NCI-H2107 (cell line): Measurements from ENCODE around the gene SERGEF.
"Not testable (repeated sequence)": the region's sequence is repeated elsewhere in the genome, so short reads cannot be mapped to it uniquely, and the experiment has no call there.

ENCODE experiments used
- DNase-seq: peaks from one replicate; lab custom pipeline; 2025; lab: John Stamatoyannopoulos, UW

SERGEF gene

GRCh38 chr11:18000760-18001159, 12.1 kb downstream of the SERGEF start:
- no peak for DNase-seq

GRCh38 chr11:18000128-18000527, 12.7 kb downstream of the SERGEF start:
- not testable (repeated sequence) for DNase-seq

GRCh38 chr11:17992916-17993315, 19.9 kb downstream of the SERGEF start:
- DNase-seq = no peak

GRCh38 chr11:17991783-17992433, 20.9 kb downstream of the SERGEF start:
- no peak for DNase-seq

- no peak for DNase-seq
These were observed 23.5 kb downstream of the SERGEF start for GRCh38 chr11:17989306-17989705.

- DNase-seq = no peak
These were observed 24.4 kb downstream of the SERGEF start for GRCh38 chr11:17988465-17988864.

- DNase-seq = no peak
These were observed 25.0 kb downstream of the SERGEF start for GRCh38 chr11:17987826-17988225.

GRCh38 chr11:17986711-17987220, 26.1 kb downstream of the SERGEF start:
- no peak for DNase-seq

GRCh38 chr11:17986007-17986710, 26.7 kb downstream of the SERGEF start:
- no peak for DNase-seq

GRCh38 chr11:17985517-17985916, 27.3 kb downstream of the SERGEF start:
- no peak for DNase-seq

- no peak for DNase-seq
These were observed 29.3 kb downstream of the SERGEF start for GRCh38 chr11:17983569-17983968.

- no peak for DNase-seq
These were observed 33.0 kb downstream of the SERGEF start for GRCh38 chr11:17979770-17980371.

- DNase-seq = peak; percentile 48
These were observed 34.1 kb downstream of the SERGEF start for GRCh38 chr11:17978553-17979287.

- DNase-seq = no peak
These were observed 36.2 kb downstream of the SERGEF start for GRCh38 chr11:17976651-17977050.

GRCh38 chr11:17974246-17974645, 38.6 kb downstream of the SERGEF start:
- no peak for DNase-seq

GRCh38 chr11:17972987-17973386, 39.9 kb downstream of the SERGEF start:
- no peak for DNase-seq

- DNase-seq = no peak
These were observed 44.6 kb downstream of the SERGEF start for GRCh38 chr11:17968206-17968605.

GRCh38 chr11:17967661-17968060, 45.2 kb downstream of the SERGEF start:
- no peak for DNase-seq

GRCh38 chr11:17960091-17960490, 52.8 kb downstream of the SERGEF start:
- no peak for DNase-seq

- DNase-seq = no peak
These were observed 54.4 kb downstream of the SERGEF start for GRCh38 chr11:17958446-17958845.

- no peak for DNase-seq
These were observed 58.2 kb downstream of the SERGEF start for GRCh38 chr11:17954395-17955252.
